Hepatic stellate cell (primary cell): ENCODE data around the gene BACH2.
"Not testable (repeated sequence)": the region's sequence is repeated elsewhere in the genome, so short reads cannot be mapped to it uniquely, and the experiment has no call there.

Source experiments
- DNase-seq: peaks from one replicate; pipeline ENCODE4 v3.0.0; 2011; ENCODE audit warnings: low spot score

BACH2 gene

DNA sequence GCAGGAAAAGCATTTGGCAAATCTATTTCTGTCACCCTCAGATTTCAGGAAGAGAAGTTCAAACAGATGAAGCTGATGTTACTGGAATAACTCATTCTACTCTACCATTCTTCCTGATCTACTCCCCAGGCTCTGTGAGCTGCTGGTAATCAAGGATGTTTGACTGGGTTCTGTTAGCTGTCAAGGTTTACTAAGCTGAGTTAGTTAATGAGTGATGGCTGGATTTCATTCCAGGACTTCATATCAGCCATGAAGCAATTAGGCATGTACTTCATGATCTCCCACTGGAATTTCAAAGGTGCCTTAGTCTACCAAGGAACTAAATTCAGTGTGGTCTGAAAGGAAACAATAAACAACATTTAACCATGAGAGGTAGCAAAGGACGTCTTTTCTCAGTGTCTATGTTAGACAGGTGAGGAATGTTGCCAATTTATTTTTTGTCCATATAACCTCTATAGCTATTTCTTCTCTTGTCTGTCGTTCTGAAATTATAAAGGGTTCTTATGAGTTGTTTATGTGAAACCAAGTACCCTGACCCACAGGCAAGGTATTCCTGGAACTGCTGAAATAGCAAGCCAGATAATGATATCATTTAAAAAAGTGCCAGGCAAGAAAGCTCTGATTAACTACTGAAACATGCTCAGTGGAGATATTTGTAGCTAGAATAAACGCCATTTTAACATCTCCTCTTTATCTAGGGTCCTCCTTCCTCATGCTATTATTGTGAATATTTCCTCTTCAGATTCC lies 112.9 kb downstream of the BACH2 start:
- no peak for DNase-seq

DNA sequence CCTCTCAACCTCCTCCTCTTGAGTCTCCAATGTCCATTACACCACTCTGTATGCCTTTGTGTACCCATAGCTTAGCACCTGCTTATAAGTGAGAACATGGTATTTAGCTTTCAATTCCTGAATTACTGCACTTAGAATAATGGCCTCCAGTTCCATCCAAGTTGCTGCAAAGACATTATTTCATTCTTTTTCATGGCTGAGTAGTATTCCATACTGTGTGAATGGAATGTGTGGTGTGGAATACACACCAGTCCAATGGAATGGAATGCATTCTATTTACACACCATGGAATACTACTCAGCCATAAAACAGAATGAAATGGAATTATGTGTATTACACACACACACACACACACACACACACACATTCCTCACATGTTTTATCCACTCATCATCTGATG lies 116.1 kb downstream of the BACH2 start:
- no peak for DNase-seq

DNA sequence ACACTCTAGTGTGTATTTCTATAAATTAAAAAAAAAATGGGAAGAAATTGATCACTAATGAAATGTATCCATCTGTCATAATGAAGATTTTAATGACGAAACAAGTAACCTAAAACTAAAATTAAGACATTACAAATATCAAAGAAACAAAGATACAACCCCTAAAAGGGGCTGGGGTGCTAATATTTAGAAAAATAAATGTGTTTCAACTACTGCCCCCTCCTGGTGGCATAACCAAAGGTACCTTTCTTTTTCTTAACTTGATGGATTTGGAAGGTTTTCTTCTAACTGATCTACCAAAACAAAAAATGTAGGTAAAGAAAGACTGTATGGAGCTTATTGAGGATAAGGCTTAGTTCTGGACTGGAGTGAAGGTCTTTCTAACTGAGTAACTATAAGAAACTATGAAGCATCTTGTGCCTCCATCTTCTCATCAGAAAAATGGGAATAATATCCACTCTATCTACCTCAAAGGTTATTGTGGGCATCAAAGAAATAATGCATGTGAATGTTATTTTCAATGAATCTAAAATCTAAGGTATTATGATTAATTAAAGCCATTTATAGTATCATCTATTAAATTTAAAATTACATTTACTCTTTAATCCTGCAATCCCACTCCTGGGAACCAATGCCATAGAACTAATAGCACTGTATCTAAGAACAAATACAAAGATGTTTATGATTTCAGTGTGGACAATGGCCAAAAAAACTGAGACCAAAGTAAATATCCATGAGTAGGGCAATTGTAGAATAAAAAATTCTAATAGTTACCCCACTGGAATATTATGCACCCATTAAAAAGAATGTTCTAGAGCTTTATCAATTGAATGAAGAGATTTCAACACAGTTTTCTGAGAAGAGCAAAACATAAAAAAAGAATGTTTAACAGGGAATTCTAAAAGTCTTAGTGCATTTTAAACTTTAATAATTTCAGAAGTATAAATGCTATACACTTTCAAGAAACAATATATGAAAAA lies 117.2 kb downstream of the BACH2 start:
- DNase-seq = no peak

DNA sequence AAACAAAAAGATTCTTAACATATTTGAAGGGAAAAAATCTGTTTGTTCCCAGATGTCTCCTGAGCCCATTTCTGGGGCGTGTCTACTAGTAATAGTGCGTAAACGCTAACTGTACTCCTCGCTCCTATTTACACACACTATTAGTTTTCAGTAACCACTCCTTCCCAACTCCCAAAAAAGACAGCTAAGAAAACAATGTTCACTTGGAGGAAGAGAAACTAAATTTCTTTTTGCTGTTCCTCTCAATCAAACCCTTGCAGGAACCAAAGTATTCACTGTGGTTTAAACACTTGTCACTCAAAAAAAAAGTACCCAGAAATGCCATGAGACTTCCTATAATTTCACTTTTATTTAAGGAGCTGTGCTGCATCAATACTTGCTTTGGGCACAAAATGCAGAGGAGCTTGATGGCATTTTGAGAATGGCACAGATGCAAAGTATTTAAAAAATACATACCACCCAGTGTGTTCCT lies 118.2 kb downstream of the BACH2 start:
- no peak for DNase-seq

DNA sequence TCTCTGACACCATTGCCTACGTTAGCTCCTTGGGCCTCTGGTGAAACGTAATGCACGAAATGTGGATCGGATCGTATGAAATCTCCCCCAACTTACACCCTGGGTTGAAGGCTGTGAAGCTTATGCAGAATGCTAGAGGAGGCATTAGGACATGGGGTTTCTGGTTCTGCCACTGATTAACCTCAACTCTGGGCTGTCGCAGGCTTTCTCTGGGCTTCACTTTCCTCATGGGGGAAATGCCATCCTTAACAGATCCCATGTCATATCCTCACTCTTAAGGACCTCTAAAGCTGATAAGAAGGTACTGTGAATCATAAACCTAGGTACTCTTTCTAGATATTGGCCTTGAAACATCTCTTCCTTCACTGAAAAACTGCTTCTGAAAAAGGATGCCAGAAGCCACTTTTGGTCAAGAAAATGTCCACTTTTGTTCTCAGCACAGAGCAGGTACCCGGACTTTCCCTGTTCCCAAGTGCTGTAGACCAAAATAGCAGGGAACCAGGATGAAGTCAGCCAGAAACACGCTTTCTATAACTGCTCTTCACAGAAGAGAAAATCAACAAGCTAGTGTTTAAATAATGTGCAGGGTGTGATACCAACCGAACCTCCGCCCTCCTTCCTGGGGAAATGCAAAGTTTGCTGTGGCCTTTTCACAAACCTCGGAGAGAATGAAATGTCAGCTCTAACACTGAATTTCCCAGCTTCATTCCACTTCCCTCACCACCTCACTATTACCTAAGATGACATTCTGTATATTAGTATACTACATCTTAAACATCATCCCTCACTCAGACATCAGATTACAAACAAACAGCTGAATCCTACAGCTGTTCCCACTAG lies 118.9 kb downstream of the BACH2 start:
- DNase-seq = no peak

DNA sequence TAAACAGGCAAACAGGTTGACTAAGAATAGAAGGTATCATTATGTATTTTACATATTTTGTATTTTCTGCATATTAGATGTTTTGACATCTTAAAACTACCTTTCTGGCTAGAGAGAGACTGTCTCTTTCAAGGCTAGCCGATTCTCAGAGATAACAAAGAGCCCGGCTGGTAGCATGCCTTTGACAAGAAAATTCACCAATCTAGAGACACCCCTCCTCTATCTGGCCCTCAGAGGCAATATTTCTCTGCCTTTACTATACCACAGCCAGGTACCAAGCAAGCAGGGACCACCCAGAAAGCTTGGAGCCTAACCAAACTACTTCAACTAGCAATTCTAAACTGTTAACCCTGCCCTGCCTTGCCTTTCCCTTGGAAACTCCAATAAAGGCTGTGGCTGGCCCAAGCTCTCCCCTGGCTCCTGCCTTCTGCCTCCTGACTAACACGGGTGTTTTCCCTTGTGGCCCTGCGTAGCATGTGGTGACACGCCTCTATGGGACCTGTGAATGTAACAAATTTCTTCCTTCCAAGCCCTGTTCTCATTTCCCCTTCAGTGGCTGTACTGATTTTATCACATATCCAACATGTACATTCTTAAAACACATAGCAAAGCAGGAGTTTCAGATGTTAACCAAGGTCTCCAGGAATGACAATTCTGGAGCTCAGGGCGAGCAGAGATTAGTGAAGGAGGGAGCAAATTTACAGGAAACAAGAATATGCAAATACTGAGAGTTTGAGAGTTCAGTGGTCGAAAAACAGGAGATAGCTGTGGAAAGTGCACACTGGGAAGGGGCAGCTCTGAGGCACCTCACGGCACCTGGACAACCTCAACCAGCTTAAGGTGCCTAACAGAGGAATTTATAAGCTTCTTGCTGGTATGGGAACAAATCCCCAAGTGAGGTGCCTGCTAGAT lies 120.8 kb downstream of the BACH2 start:
- no peak for DNase-seq

DNA sequence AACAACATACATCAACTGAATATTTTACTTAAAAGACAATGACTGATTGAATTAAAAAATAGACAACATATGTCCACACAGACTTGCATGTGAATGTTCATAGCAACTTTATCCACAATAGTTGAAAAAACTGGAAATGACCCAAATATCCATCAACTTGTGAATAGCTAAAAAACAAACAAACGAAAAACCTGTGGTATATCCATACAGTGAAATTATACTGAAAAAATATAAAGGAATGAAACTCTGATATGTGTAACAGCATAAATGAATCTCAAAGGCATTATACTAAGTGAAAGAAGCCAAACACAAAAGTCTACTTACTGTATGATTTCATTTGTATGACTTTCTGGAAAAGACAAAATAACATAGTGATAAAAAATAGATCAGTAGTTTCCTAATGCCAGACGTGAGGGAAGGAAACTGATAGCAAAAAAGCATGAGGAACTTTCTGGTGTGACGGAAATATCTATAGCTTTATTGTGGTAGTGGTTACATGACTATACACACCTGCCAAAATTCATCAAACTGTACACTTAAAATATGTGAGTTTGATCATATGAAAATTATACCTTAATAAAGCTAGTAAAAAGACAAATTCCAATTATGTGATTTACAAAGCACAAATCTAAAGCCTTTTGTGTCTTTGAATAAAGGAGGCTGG lies 123.2 kb downstream of the BACH2 start:
- DNase-seq = no peak

DNA sequence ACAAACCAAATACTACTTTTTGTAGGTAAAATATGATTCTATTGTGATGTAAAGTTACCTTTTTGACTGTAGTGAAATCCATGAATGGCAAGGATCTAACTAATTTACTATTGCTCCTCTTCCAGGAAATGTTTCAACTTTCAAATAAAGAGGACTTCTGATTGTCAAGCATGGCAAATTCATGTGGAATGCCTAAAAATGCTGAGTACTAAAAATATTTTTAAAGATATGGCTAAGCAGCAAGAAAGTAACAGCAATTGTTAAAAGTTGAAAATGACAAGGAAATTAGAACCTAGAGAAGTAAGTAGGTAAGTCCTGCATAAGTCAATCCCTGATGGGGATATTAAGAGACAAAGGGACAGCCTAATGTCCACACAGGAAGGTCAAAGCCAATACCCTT lies 126.0 kb downstream of the BACH2 start:
- no peak for DNase-seq

DNA sequence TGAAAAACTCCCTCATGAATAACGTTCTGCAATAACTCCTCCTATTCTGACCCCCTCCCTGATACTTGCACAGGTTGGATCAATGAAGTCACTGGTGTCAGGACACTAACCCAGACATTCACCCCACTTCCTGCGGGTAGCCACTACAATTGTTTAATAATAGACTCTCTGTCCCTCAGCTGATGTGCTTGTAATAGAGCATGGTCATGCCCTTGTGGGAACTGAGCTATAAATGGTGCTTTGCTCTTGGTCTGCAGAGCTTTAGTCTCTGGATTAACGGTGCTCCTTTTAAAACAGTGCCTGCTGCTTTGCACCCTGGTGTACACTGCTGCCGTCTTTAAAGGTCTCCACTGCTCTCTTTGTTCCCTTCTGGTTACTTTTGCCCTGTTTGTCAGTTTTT lies 127.3 kb downstream of the BACH2 start:
- no peak for DNase-seq

DNA sequence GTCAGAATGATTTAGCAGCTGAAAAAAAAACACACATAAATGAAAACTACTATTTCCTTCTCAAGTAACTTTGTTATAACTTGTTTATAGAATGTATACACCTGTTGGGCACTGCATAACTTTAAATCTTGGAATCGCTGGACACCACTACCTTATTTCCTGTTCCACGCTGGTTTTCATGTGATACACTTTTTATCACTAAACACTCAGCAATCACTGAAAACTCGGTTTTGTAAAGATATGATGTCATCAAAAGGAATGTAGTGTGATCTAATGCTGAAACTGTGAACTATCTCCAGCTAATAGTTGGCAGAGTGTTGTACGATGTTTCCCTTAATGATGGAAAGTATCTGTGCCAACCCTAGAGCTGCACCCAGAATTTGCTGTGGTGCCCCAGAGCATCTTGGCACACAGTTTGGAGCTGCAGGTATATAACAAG lies 127.9 kb downstream of the BACH2 start:
- no peak for DNase-seq

DNA sequence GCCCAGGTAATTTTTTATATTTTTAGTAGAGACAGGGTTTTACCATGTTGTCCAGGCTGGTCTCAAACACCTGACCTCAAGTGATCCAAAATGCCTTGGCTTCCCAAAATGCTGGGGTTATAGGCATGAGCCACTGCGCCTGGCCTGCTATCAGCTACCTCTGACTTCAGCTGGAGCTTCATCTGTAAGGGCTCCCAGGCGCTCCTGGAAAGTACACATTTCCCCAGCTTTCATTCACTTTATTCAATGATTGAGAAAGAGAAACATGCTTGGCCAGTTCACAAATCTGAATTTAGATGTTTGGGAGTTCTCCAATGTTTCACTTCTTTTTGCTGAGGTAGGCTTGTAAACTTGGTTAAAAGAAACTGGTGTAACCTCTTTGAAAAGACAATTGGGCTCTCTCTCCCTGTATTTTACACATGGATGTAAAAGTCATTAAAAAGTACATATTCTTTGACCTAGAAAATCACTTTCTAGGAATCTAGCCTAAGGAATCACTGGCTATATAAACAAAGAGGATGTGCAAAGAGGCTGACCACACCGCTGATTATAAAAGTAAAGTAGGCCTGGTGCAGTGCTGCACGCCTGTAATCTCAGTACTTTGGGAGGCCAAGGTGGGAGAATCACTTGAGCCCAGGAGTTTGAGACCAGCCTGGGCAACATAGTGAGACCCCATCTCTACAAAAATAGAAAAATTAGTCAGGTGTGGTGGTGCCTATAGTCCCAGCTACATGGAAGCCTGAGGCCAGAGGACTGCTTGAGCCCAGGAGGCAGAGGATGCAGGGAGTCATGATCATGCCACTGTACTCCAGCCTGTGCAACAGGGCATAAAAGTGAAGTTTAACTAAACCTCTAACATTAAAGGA lies 128.9 kb downstream of the BACH2 start:
- DNase-seq = no peak

DNA sequence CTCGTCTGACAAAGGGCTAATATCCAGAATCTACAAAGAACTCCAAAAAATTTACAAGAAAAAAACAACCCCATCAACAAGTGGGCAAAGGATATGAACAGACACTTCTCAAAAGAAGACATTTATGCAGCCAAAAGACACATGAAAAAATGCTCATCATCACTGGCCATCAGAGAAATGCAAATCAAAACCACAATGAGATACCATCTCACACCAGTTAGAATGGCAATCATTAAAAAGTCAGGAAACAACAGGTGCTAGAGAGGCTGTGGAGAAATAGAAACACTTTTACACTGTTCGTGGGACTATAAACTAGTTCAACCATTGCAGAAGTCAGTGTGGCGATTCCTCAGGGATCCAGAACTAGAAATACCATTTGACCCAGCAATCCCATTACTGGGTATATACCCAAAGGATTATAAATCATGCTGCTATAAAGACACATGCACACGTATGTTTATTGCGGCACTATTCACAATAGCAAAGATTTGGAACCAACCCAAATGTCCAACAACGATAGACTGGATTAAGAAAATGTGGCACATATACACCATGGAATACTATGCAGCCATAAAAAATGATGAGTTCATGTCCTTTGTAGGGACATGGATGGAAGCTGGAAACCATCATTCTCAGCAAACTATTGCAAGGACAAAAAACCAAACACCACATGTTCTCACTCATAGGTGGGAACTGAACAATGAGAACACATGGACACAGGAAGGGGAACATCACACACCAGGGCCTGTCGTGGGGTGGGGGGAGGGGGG lies 130.3 kb downstream of the BACH2 start:
- not testable (repeated sequence) for DNase-seq

DNA sequence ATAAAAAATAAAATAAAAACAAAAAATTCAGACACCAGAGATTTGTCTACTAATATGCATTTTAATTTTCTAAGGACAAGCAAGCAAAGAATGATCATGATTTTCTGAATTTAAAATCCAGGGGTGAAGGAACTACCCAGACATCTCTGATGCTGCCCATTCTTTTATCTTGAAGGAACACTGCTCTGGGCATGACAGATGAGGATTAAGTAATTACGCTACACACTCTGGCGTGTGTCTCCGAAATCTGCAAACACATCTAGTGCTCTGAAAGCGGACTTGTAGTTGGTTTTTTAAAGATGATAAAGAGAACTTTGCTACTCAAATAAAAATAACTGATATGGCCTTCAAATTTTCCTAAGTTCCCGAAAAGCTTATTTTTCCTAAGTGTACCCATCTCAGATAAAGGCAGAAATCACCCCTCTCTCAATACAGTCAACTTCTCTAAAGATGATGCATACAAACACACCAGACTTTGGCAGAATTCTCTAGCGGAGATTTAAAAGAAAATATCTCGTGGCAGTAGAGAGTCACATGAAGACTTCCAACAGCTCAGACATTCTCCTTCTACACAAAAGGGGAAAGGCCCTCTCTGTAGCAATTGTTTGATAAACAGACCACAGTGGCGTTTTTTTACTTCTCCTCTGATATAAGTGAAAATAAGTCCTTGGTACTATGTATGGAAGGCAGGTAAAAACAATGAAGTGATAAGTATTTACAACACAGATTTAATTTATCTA lies 133.8 kb downstream of the BACH2 start:
- no peak for DNase-seq

DNA sequence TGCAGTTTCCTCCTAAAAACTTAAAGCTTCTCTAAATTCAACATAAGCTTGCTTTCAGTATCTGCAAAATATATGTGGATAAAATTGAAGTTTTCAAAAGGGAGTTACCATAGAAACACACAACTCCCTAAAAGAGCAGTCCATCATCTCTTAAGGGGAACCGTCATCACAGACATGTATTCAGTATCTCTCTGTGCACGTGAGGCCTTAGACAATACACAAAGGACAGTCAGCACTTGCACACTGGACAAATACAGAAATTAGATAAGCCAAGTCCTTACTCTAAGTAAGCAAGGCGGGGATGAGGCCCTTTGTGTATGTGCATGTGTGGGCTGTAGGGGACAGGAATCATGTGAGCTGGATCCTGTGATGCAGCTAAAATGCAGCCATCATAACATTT lies 136.6 kb downstream of the BACH2 start:
- DNase-seq = no peak

DNA sequence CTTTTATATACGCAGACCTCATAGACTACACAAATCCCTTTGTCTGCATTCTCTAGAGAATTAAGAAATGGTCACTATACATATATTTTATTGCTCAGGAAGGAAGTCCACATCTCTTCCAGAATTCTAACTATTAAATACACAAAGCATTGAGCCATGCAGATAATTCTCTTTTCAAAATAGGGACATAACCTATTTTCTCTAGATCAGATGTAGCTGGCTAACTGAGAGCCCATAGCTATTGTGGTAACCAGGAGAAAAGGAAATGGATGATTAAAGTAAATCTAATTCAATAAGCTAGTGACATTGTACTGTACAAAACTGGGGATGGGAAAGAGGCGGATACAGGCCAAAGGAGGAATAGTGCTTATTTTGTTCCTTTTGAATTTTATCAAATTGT lies 137.2 kb downstream of the BACH2 start:
- DNase-seq = no peak

DNA sequence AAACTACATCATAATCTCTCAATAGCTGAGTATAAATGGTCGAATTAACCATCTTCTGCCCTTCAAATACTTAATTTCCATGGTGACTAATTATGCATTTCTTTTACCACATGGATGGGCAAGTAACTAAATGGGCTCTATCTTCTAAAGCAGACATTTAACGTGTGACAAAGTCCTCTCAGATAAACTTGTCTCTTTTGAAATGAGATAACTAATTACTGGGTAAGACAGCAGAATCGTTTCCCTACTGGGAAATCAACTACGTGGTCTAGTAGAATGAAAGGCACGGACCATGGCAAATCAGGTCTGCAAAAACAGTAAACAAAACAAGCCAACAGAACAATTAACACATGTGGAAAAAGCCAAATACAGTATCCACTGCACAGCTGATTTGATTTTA lies 137.7 kb downstream of the BACH2 start:
- DNase-seq = no peak

DNA sequence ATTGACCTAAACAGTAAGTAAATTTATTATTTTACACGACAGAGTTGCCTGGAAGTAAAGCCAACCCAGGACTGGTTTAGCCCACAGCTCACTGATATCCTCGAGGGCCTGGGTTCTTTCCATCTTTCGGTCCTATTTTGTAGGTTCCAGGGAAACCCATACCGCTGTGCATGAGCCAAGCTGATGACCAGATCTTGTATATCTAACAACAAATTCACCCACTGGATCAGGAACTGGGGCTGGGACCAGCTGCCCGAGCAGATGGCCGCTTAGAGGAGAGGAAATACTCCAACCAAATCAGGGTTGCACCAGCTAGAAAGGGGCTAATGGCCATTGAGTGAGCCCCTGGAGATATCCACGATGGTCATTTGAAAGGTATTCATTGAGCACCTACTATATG lies 139.2 kb downstream of the BACH2 start:
- DNase-seq = no peak

DNA sequence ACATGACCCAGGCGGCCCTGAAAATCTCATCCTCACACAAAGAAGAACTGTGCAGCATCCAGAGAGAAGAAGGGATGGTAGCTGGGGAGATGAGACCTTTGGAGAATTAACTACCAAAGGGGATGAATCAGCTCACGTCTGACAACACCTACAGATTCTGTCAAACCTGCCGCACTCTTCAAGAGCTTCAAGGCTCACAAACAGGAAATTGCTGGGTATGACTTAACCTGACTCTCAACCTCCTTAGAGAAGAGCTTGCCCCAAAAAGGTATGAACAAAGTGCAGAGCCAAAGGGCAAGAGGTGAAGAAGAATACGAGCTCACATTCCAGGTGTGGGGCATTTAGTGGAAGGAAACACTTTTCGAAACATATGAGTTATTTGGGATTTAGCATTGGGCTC lies 139.8 kb downstream of the BACH2 start:
- no peak for DNase-seq
